DND-41 (cell line): ENCODE measurements around the gene PCDHGB2.

Experiments used
- CTCF ChIP-seq: IDR thresholded peaks from 2 replicates; pipeline ENCODE4 v1.5.1; 2012; ENCODE audit warnings: borderline replicate concordance, low read length, moderate library complexity, mild to moderate bottlenecking; ENCODE audit not compliant: poor library complexity, severe bottlenecking; ENCODE audit errors: extremely low read depth
- EZH2 ChIP-seq: IDR thresholded peaks from 3 replicates; pipeline ENCODE4 v1.6.1; 2012; ENCODE audit warnings: borderline replicate concordance, low read depth, mild to moderate bottlenecking, moderate library complexity, low read length, inconsistent platforms; ENCODE audit not compliant: severe bottlenecking

DNA sequence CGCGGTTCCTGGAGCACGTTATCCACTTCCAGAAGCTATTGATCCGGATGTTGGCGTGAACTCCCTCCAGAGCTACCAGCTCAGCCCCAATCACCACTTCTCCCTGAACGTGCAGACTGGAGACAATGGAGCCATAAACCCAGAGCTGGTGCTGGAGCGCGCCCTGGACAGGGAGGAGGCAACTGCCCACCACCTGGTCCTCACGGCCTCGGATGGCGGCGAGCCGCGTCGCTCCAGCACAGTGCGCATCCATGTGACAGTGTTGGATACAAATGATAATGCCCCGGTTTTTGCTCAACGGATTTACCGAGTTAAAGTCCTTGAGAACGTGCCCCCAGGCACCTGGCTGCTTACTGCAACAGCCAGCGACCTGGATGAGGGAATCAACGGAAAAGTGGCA lies 43.6 kb downstream of the PCDHGB2 start:
- TF ChIP-seq CTCF, result no peak
- no peak for TF ChIP-seq EZH2
